DMS 273 (cell line): ENCODE measurements around the gene ALDH1B1.

ENCODE experiments used
- DNase-seq: peaks from one replicate; lab custom pipeline; 2025; ENCODE audit not compliant: unreplicated experiment; lab: John Stamatoyannopoulos, UW

ALDH1B1 gene

DNA sequence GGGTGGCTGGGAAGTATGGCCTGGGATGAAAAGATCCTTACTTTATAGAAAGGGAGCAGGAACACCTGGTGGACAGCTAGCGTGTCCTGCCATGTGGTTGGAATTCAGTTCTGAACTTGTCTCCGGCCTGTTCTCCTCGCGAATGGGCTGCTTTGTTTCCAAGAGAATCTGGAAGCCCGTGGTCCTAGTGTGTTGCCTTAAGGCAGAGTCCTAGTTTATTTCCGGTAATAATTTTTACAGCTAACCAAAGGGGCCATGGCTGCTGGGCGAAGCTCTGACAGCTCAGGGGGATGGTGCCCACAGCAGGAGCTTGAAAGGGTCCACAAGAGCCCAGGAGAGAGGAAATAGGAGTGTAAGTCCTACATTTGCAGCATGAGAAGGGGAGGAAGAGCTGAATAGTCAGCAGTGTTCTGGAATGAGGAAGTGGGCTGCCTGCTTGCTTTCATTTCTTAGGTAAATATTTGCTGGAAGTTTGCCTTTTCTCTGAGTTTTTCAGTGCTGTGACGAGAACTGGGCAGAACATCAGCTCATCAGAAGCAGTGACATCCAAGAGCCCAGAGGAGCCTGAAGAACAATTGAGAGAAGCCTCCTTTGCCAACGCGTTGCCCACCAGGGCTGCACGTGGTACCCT is 44.8 kb downstream of the ALDH1B1 start:
- no peak for DNase-seq

- no peak for DNase-seq
Measured at GRCh38 chr9:38439291-38439915, 46.9 kb downstream of the ALDH1B1 start.

- DNase-seq = no peak
Measured at GRCh38 chr9:38439916-38440301, 47.4 kb downstream of the ALDH1B1 start.

DNA sequence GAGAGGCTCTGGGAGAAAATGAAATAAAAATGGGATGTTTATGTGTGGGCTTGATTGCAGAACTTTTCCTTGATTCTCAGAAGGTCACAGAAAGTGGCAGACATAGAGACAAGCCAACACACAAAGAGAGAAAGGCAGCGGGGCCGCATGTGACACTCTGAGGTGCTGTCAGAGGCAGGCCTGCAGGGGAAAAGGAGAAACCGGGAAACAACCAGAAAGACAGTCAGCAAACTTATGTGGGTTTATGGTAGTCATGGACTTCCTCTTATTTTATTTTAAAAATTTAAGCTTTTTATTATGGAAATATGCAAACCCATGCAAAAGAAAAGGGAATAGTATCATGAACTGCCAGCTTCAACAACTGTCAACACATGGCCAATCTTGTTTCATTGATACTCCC is 48.0 kb downstream of the ALDH1B1 start:
- no peak for DNase-seq

DNA sequence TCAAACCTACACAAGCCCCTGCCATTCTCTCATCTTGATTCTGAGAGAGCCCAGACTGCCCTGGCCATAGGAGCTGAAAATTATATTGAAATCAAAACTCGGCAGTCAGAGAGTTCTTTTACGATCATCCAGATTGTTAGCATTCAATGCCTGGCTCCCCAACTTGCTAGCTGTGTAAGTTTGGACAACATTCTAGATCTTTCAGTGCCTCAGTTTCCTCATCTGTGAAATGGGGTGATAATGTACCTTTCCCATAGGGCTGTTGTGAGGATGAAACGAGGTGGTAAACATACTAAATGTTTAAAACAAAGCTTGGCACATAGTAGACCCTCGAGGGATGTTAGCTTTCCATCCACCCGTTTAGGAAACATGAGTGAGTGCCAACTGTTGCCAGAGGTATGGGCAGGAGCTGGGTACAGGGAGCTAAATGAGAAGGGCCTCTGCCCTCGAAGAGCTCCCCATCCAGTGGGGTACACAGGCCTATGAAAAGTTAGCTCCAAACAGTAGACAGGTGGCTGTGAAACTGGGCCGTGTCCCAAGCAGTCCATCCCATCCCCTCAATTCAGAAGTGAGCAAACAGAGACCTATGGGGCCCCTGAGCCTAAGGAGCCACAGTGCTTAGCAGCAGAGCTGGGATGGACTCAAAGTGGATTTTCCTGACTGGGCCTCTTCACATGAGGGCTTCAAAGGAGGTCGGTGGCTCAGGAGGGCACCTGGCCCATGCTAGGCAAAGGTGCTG is 49.0 kb downstream of the ALDH1B1 start:
- DNase-seq = no peak

DNA sequence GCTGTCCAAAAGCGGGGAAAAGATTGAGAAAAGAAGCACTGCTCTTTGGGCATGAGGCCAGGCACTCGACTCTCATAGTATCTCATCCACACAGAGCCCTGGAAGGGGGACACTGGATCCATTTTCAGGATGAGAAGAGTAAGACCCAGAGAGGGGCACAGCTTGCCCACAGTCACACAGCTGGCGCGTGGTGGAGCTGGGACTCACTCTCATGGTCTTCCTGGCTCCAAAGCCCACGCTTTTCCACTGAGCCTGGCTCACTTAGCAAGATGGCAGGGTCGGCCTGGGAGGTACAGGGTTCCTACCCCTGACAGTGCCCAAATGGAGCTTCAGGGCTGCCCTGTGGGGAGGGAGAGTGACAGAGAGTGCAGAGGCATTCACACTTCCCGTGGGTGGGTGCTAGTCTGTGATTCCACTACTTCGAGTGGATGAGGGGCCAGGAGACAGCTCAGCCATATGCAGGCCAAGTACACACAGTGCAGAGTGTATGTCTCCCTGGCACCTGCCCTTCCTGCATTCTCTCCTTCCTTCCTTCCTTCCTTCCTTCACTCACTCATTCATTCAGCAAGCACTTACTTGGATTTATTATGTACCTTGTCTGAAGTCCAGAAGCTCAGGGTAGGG is 50.1 kb downstream of the ALDH1B1 start:
- DNase-seq = no peak

DNA sequence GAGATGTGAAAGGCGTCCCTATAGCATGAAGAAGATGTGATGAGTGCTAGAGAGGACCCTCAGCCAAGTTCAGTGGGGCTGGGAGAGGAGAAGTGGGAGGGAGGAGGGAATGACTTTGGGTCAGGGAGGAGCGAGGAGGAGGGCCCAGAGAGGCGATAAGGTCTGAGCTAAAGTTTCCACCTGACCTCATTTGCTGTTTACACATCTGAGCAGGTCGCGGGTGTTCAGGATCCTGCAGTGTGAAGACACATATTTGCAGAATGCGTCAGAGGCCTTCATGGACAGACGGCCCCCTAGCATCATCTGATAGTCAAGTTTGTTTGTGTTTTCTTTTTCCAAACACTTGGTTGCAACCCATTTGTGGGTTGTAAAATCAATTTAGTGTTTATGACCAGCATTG is 50.7 kb downstream of the ALDH1B1 start:
- no peak for DNase-seq

GRCh38 chr9:38443597-38443996 is 51.1 kb downstream of the ALDH1B1 start:
- no peak for DNase-seq

DNA sequence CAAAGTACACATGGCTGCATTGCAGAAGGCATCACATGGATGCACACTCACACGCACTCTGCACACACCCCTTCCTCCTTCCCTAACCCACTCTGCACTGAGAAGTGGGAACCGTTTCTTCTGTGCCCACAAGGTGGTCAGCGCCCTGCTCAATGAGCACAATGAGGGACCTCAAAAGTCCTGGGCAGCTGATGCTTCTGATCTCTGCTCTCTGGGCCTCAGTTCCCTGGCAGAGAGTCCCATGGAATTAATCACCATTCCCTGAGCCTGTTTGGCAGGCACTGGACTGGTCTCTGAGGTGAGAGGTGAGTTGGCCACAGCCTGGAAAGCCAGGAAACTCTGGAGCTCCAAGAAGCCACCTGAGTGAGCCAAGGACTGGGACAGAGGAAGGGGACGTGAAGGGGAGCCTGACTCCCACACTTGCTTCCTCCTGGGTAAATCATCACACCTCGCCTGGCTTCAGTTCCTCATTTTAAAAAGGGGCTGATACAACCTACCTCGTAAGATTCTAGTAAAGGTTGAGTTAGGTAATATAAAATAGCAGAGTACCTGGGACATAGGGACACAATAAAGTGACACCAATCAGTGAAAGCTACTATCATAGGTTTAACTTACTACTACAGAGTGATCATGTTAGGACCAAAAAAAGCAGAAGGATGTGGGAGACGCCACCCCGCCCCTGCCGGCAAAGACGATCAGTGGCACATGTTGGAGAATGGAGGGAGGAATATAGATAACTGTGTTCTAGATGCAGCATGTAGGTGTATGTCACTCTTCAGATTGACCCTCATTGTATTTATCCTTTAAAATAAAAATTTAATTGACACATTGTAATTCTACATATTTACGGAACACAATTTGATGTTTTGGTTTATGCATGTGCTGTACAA is 52.9 kb downstream of the ALDH1B1 start:
- no peak for DNase-seq

- no peak for DNase-seq
Measured at GRCh38 chr9:38447703-38448102, 55.2 kb downstream of the ALDH1B1 start.
